K562 (cell line): Measurements from ENCODE around the gene DELE1. TPM values are rescaled to one million over a fixed set of nuclear protein-coding genes. Genes with fewer than 3 reads are reported as not detected.

ENCODE experiments used
- CEBPG ChIP-seq, 3 experiments: fragments of 200-800 bp in 1 of 3; sonication (Bioruptor generic) in 1 of 3; sonication (generic) in 1 of 3; formaldehyde crosslinking in 1 of 3; IDR thresholded peaks in 2 of 3; conservative IDR thresholded peaks in 1 of 3; 2 replicates each; pipeline versions ENCODE4 v1.6.1 to v1.8.0; 2016 to 2022; ENCODE audit warnings: missing compliant biosample characterization in 2 of 3, missing genetic modification characterization in 2 of 3, mild to moderate bottlenecking in 1 of 3, missing genetic modification reagents in 1 of 3
- GTF2A2 ChIP-seq: IDR thresholded peaks from 2 replicates; pipeline ENCODE4 v1.6.1; 2016; ENCODE audit warnings: mild to moderate bottlenecking, missing genetic modification characterization, missing compliant biosample characterization
- HDAC3 ChIP-seq: fragments of 450-650 bp; IDR thresholded peaks from 2 replicates; pipeline ENCODE4 v1.6.1; 2018; ENCODE audit warnings: borderline replicate concordance, mild to moderate bottlenecking, moderate library complexity; ENCODE audit not compliant: partially characterized antibody
- ZNF408 ChIP-seq: fragments of 250-450 bp; sonication (Bioruptor Pico); IDR thresholded peaks from 2 replicates; pipeline ENCODE4 v1.4.0; 2020; ENCODE audit warnings: low read depth, mild to moderate bottlenecking, moderate library complexity
- polyA plus RNA-seq, 8 experiments: library from polyadenylated mRNA; depleted of rRNA in 4 of 8; stranded (reverse) in 5 of 8; unstranded in 3 of 8; fragments of >200 nt; fragmentation: Nextera tagmentation in 2 of 8; fragmentation: Illumina TruSeq in 1 of 8; extraction: Ambion mirVana in 2 of 8; extraction: Trizol in 1 of 8; gene quantifications; 2 replicates each; pipeline versions ENCODE4 v1.2.1 to v1.2.3, GENCODE V29; 2011 to 2014; ENCODE audit warnings: inconsistent platforms in 1 of 8, missing spikeins in 1 of 8
- total RNA-seq, 7 experiments: library from RNA; depleted of rRNA in 6 of 7; stranded (reverse); fragments of >200 nt in 6 of 7; fragmentation: Illumina TruSeq in 2 of 7; extraction: Trizol in 2 of 7; gene quantifications; 2 replicates each; pipeline versions ENCODE4 v1.2.1 to v1.2.3, GENCODE V29; 2011 to 2021; ENCODE audit warnings: low replicate concordance in 1 of 7
- TF ChIP-seq, protein P1 (sequence below): fragments of 200-800 bp; sonication (Bioruptor generic); IDR thresholded peaks from 2 replicates; pipeline ENCODE4 v1.6.1; 2016; ENCODE audit warnings: missing genetic modification characterization, missing compliant biosample characterization
- TF ChIP-seq, protein P2 (sequence below): sonication (generic); IDR thresholded peaks from 2 replicates; pipeline ENCODE4 v1.6.1; 2016

The DELE1 gene
- total and polyA plus RNA-seq, 9 of the 15 experiments (the other 6 are each of a cell fraction or from before 2014, with no cell fraction given), result 16.6 to 74.4 (median 49.8) TPM

- TF ChIP-seq, protein P1, sequence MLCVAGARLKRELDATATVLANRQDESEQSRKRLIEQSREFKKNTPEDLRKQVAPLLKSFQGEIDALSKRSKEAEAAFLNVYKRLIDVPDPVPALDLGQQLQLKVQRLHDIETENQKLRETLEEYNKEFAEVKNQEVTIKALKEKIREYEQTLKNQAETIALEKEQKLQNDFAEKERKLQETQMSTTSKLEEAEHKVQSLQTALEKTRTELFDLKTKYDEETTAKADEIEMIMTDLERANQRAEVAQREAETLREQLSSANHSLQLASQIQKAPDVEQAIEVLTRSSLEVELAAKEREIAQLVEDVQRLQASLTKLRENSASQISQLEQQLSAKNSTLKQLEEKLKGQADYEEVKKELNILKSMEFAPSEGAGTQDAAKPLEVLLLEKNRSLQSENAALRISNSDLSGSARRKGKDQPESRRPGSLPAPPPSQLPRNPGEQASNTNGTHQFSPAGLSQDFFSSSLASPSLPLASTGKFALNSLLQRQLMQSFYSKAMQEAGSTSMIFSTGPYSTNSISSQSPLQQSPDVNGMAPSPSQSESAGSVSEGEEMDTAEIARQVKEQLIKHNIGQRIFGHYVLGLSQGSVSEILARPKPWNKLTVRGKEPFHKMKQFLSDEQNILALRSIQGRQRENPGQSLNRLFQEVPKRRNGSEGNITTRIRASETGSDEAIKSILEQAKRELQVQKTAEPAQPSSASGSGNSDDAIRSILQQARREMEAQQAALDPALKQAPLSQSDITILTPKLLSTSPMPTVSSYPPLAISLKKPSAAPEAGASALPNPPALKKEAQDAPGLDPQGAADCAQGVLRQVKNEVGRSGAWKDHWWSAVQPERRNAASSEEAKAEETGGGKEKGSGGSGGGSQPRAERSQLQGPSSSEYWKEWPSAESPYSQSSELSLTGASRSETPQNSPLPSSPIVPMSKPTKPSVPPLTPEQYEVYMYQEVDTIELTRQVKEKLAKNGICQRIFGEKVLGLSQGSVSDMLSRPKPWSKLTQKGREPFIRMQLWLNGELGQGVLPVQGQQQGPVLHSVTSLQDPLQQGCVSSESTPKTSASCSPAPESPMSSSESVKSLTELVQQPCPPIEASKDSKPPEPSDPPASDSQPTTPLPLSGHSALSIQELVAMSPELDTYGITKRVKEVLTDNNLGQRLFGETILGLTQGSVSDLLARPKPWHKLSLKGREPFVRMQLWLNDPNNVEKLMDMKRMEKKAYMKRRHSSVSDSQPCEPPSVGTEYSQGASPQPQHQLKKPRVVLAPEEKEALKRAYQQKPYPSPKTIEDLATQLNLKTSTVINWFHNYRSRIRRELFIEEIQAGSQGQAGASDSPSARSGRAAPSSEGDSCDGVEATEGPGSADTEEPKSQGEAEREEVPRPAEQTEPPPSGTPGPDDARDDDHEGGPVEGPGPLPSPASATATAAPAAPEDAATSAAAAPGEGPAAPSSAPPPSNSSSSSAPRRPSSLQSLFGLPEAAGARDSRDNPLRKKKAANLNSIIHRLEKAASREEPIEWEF (CRISPR knock-in tag), result no peak
- TF ChIP-seq ZNF408 (CRISPR knock-in tag), result no peak
- TF ChIP-seq GTF2A2 (tag), result no peak
- TF ChIP-seq HDAC3, result no peak
- TF ChIP-seq CEBPG (CRISPR knock-in tag; IDR thresholded peaks at IDR 0.05), result peak; percentile 85
- peak; percentile 70 to 93 for TF ChIP-seq CEBPG (tag; conservative IDR thresholded peaks at IDR 0.05 in 1 of 2, IDR thresholded peaks at IDR 0.05 in 1 of 2)
- TF ChIP-seq, protein P2, sequence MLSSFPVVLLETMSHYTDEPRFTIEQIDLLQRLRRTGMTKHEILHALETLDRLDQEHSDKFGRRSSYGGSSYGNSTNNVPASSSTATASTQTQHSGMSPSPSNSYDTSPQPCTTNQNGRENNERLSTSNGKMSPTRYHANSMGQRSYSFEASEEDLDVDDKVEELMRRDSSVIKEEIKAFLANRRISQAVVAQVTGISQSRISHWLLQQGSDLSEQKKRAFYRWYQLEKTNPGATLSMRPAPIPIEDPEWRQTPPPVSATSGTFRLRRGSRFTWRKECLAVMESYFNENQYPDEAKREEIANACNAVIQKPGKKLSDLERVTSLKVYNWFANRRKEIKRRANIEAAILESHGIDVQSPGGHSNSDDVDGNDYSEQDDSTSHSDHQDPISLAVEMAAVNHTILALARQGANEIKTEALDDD, result no peak
Measured at GRCh38 chr5:141957367-141957996, 33.8 kb downstream of the DELE1 start (continued).
